ENCODE data around the gene SUSD6.
"Not testable (repeated sequence)": the region's sequence is repeated elsewhere in the genome, so short reads cannot be mapped to it uniquely, and the experiment has no call there.

Gene SUSD6

DNA sequence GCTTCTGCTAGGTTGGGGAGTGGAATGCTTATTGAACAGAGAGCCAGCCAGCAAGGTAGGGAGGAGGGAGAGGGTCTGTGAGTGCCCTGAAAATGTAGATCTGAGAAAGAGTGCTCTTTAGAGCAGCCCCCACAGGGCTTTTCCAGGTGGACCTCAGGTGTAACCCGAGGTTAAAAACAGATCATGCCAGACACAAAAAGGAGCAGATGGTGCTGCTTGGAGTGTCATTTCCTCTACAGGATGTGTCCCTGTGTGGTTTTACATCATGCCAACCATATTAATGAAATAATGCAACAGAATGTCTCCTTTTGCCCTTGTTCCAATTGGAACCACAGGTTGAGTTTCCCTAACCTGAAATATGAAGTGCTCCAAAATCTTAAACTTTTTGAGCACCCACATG lies 6.4 kb downstream of the SUSD6 start:
- in situ Hi-C loops (cut with MboI; ENCODE audit: low sequenced_read_pairs): no loop called here

DNA sequence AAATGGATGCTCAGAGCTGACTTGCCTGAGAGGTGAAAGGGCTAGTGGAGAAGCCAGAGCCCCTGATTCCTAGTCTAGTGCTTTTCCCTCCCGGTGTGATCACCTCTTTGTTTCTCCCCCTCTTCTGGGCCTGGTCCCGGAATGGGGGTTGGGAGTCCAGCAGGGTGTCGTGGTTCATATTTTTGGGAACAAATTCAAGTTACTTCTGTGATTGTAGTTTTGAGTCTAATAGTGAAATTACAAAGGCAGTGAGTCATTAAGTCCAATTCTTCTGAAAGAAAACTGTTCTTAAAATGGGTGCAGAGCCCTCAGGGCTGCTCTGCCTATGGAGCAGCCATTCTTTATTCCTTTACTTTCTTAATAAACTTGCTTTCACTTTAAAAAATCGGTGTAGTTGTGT lies 7.6 kb downstream of the SUSD6 start:
- in situ Hi-C loops (cut with MboI; ENCODE audit: low sequenced_read_pairs): no loop called here

DNA sequence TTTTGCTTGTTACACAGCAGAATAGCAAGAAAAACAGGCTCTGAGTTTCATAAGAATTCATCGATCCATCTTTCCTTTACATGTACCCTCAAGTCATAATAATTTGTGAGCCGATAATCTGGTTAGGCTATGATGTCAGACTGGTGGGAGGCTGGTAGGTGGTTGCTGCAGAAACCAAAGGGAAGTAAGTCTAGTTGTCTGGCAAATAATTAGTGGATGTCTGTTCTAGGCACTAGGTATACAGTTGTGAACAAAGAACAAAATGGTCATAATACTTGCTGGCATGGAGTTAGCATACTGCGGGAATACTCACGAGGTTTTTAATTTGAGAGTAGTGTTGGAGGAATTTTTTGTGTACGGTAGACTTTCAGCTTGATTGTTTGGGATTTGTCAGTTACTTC lies 8.8 kb downstream of the SUSD6 start:
- in situ Hi-C loops (cut with MboI; ENCODE audit: low sequenced_read_pairs): no loop called here

DNA sequence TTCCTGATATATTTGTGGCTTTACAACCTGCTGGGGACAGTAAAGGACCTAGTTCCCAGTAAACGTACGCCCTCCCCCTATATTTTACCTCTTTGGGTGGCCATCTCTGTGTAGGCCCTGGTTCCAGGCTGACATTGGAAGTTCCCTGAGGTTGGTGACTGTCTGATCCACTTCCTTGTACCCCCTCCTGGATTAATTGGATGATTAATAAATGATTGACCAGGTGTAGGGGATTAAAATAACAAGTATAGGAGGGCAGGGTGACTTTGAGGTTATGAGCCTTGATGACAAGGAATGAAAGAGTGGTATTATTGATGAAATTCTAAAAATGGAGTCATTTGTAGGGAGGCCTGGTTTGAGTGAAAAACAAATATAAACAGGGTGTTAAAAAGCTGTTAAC lies 9.6 kb downstream of the SUSD6 start:
- in situ Hi-C loops (cut with MboI; ENCODE audit: low sequenced_read_pairs): no loop called here

DNA sequence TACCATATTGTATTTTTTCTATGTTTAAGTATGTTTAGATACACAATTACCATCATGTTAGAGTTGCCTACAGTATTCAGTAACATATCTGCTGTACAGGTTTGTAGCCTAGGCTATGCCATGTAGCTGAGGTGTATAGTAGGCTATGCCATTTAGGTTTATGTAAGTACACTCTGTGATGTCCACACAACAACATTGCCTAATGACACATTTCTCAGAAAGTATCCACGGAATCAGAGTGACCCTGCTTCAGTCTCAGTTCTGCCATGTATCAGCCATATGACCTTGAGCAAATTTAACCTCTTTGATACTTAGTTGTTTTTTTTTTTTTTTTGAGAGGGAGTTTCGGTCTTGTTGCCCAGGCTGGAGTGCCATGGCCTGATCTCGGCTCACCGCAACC lies 12.7 kb downstream of the SUSD6 start:
- in situ Hi-C loops (cut with MboI; ENCODE audit: low sequenced_read_pairs): no loop called here

DNA sequence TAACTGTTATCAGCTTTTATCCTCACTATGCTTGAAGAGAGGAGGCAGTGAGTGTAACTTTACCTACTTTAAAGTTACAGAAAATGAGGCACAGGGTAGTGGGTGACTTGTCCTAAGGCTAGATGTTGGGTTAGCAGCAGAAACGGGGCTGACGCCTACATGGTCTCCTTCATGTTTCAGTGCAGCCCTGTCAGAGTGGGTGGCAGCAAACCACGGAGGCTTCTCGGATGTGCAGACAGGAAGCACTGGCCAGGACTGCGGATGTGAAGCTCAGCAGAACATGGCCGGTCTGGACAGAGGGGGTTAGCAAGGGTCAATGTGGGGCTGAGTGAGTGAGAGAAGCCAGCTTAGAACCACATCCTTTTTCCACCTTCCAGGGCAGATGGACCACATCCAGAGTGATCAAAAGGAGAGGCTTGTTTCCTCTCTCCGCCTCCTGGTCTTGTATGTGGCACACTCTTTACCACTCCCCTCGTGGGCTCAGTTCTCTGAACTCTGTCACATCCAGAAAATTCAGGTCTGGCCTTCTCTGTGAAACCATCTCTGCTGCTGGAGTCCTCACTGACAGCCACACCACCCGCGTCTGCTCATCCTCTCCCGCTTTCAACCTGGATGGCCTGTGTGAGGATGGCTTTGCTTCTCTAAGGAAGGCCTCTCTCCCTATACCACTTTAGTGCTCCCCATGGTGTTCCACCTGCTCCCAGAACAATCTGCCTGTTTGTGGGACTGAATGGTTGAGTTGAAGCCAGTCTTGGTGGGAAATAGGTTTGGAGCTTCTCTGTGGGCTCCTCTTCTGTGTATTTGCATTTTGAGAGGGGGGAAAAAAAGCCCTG lies 14.1 kb downstream of the SUSD6 start:
- in situ Hi-C loops (cut with MboI; ENCODE audit: low sequenced_read_pairs): no loop called here

DNA sequence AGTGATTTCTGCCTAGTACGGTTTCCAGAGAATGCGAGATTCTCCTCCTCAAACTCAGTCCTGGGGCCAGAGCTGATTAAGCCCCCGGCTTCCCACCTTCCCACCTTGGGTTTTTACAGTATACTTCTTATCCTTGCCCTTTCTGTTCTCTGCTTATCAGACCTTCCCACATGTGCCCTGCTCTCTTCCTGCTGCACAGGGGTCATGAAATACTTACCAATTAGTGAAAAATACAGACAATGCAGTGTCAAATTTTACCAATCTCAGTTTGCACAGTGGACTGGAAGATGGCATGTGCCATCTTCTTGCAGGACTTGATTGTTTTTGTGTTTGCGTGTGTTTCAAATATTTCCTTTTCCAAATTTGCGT lies 14.7 kb downstream of the SUSD6 start:
- in situ Hi-C loops (cut with MboI; ENCODE audit: low sequenced_read_pairs): no loop called here

DNA sequence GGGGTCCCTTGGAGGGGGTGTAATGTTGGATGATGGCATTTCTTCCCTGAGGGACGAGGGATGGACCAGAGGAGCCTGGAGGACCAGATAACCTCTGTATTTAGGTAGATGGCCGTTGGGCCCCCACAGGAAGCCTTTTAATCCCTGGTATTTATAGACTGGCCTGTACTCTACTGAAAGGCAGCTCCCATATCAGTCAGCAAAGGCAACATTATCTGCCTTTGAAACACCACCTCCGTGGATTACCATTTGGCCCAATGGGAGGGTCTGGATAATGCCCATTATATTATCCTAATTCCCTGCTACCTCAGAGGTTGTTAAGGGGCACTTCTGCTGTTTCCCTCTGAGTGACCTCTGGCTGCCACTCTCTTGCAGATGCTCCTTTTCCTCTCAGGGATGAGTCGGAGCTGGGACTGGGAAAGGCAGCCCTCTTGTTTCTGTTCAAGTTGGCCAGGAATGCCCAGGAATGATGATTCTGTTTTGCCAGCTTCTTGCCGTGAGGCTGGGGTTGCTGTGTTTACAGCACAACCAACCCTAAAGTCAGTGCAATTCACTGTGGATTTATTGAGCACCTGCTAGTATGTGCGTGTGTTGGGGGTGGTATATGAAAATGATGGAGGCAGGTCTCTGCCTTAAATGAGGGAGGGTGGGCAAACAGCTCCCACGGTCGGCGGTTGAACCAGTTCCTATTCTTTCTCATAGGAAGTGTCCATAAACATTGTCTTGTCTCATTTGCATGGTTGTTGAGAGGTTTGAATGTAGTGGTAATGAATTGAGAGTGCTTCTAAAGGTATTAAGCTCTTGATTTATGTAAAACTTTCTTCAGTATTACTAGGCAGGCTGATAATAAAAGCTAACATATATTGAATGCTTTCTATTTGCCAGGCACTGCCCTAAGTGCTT lies 18.1 kb downstream of the SUSD6 start:
- in situ Hi-C loops (cut with MboI; ENCODE audit: low sequenced_read_pairs): no loop called here

DNA sequence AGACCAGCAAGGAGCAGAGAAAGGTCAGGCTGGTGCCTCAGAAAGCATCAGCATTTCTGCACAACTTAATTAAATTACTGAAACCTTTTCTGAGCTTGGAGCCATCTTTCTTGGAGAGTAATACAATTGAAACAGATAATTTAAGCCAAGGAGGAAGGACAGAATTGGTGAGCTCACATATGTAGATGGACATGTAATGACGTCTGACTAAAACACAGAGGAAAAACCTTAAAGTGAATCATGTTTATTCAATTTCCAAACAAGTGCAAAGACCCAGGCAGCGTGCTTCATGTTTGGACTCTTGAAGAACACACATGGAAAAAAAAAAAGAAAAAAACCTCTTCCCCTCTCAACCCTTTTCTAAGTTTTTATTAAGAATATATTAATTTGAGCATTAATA lies 19.0 kb downstream of the SUSD6 start:
- in situ Hi-C loops (cut with MboI; ENCODE audit: low sequenced_read_pairs): no loop called here

DNA sequence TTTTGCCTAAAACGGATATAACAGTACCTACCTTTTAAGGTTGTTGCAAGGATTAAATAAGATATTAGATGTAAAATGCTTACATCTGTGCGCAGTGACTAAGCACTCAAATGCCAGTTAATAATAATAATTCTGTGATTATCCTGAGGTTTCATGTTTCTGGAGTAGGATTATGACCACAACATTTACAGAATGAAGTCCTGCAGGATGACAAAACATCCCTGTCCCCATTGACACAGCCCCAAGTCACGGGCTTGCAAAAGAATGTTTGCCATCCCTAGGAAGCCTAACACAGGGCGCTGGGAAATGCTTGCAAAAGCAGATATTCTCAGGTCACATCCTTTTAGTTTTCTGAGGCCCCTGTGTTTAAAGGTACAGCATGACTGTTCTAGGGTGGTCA lies 20.1 kb downstream of the SUSD6 start:
- in situ Hi-C loops (cut with MboI; ENCODE audit: low sequenced_read_pairs): no loop called here

DNA sequence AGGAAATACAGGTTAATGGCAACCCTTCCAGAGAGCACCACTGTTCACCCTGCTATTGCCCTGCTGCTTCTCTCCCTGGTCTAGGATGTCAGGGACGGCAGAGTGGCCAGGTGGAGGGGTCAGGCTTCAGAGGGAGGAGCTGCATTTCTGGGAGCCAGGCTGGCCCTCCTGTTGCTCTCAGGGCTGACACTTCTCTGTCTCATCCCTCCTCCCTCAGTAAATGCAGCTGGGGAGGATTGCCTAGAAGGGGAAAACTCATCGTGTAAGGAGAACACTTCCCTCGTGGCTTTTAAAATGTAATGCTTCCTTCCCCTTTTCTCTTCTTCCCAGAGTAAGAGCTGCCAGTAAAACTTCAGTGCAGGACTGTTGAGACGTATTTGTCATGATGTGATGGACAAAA lies 20.8 kb downstream of the SUSD6 start:
- in situ Hi-C loops (cut with MboI; ENCODE audit: low sequenced_read_pairs): no loop called here

DNA sequence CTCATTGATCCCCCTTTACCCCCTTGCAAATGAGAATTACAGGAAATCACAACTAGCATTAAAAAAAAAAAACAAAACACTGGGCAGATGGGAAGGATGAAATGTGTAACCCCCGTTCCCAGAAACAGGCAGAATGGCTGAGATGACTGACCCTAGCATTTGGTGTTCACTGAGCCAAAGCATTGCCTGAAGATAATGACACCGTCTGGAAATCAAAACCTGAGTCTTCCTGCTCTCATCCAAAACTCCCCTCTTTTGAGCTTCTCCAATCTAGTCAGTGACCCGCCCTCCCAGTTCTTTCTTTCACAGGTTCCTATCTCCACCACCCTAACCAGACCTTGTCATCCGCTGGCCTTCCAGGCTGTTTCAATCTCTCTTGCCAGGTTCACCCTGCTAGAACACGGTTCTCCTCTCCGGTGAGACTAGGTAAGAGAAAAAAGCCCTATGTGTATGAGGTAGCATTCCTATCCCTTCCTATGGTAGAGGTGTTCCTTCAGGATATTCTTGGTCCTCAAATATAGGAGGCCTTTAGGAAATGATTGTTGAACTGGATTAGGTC lies 21.3 kb downstream of the SUSD6 start:
- in situ Hi-C loops (cut with MboI; ENCODE audit: low sequenced_read_pairs): no loop called here

DNA sequence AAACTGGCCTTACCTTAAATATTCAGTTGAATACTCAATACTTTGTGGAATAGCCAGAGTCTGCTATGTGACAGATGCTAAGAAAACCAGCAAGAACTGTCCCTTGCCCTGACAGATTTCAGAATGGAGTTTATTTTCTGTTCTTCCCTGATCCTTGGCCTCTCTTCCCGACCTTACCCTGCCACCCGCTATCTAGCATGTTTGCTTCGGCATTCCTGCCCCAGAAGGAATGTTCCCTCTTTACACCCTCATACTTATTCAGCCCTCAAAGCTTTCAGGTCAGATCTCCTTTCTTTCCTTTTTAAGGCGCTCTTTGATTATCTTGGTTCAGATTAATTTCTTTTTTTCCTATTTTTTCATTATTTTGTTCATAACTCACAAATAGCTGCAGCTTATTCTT lies 21.8 kb downstream of the SUSD6 start:
- in situ Hi-C loops (cut with MboI; ENCODE audit: low sequenced_read_pairs): no loop called here

DNA sequence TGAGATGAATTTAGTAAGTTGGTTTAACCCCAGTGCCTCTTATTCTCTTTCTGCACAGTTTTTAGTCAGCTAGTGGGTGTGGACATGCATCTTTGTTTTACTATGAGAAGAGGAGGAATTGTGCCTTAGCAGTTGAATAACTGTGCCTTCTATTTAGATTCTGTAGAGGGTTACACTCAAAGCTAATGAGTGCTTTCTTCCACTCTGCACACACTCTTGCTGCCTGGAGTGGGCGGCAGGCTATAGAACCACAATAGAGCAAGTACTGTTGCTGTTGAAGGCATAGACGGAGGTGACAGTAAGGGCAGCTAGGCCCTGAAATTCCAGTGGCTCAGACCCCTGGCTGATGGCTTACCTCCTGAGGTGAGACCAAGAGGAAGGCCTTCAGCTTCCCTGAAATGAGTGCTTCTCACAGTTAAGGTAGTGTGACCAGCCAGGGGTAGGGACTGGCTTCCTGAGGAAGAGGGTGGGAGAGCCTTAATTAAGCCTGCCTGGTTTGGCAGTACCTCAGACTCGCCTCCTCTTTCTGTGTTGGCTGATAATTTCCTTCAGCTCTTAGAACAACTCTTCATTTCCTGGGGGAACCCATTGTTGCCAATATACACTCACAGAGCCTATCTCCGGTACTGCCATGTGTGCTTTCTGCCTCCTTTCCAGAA lies 24.7 kb downstream of the SUSD6 start:
- in situ Hi-C loops (cut with MboI; ENCODE audit: low sequenced_read_pairs): no loop called here

DNA sequence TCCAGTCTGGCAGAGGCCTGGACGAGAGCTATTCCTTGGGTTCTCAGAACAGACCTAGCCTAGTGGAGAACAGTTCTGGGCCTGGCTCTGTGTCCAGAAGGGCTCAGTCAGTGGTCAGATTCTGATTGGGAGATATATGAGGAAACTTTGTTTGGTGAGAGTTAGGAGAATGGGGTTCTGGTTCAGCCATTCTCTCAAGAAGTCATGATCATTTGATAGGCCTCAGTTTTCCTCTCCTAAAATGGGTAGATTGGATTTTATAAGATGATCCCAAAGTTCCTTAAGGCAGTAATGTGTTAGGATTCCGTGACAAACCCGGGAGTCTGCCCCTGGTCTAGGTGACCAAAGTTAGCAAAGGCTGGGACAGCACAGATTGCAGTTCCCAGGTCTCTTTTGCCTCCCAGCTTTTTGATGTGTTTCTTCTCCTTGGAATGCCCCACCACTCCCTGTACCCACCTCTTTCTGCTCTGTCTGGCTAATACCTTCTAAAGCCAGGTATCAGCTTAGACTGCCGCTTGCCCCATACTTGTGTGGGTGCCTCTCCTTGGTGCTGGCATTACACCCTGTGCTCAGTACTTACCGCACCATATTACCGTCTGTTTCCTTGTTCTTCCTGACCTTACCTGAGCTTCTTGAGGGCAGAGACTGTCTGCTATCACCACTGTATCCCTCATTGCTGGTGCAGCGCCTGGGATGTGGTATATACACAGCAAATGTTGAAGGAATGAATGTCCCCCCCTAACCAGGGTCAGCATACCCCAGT lies 25.5 kb downstream of the SUSD6 start:
- in situ Hi-C loops (cut with MboI; ENCODE audit: low sequenced_read_pairs): no loop called here

DNA sequence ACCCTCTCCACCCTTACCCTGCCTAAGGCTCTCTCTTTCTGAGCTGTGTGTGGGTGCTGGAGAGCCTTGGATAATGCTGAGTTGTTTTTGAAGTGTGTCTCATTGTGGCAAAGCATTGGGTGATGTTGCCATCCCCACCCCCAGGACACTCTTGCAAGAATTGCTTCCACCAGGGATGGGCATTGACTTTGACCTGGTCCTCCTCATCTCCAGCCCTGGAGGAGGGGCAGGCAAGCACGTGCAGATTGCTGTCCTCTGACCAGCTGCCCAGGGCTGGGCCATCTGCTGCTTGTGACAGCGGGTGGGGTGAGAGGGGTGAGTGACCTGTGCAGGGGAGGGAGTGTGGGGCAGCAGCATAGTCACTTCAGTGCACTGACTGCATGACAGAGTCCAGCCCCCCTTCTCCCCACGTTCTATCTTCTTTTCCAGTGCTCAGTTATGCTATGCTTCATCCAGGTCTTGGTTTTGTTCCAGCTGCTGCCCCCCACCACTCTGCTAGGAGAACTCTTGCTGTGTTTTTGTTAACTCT lies 26.2 kb downstream of the SUSD6 start:
- in situ Hi-C loops (cut with MboI; ENCODE audit: low sequenced_read_pairs): no loop called here

DNA sequence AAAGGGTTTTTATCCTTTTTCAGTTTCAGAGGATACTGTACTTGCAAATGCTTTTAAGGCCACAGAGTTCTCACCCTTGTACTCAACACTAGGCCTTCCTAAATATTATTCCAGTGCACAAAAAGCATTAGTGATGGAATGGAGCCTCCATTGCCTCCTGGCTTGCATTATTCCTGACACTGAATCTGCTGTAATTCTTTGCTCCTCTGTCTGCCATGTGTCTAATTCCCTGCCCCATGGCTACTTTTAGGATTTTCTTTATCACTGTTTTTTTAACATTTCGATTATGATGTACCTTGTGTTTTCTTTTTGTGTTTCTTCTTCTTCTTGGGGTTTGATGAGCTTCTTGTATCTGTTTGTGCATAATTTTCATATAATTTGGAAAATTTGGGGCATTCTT lies 29.5 kb downstream of the SUSD6 start:
- in situ Hi-C loops (cut with MboI; ENCODE audit: low sequenced_read_pairs): no loop called here

DNA sequence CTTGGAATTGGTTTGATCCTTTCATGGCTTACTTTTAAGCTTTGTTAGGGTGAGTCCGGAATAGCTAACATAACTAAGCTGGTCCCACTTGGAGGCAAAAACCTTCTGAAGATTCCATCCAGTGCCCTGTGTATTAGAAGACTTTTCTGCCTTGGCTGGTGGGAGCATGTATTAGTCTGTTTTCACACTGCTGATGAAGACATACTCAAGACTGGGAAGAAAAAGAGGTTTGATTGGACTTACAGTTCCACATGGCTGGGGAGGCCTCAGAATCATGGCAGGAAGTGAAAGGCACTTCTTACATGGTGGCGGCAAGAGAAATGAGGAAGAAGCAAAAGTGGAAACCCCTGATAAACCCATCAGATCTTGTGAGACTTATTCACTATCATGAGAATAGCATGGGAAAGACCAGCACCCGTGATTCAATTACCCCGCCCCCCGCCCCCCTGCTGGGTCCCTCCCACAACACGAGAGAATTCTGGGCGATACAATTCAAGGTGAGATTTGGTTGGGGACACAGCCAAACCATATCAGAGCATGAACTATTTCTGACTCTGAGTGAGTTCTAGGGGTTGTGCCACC lies 30.9 kb downstream of the SUSD6 start:
- in situ Hi-C loops (cut with MboI; ENCODE audit: low sequenced_read_pairs): not testable (repeated sequence)

DNA sequence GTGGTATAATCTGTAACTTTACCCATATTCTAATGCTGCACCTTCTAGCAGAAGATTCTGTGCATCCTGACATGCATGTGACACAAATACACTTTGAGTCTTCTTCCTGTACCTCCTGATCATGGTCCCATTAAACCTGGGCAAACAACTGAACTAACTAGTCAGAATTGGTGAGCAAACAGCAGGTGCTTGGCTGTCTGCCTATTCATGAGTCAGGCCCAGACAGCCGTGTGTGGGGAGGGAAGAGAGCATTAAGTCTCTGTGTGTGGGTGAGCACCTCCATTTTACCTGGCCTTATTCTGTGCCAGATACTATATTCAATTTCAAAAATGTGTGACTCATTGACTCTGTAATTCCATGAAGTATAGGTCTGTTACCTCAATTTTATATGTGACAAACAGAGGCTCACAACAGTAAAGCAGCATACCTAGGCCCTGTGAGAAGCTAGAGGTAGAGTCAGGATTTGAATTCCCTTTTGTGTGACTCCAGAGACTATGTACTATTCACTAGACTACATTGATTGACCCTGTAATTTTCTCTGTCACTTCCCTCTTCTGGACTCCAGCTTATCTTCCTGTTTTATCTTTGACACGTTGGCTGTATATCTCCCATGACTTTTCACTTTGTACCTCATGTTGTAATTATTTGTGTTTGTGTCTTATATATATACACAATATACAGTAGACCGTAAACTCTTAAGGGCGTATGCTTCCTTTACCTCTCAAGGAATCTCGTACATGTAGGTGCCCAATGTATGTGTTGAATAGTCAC lies 32.2 kb downstream of the SUSD6 start:
- in situ Hi-C loops (cut with MboI; ENCODE audit: low sequenced_read_pairs): no loop called here
